Measurements from ENCODE around the gene MTF1. TPM values are rescaled to one million over a fixed set of nuclear protein-coding genes. Genes with fewer than 3 reads are reported as not detected.

Gene MTF1
- polyA plus RNA-seq, 1 donor from 2014 or later: 3.7 TPM

- Histone ChIP-seq H3F3A (ENCODE audit: insufficient read depth, low read length, poor library complexity, severe bottlenecking) (no peaks in the 10 kb centered on the region), H3K4me2 (ENCODE audit: low read length) (peak overlapping the region; percentile 81), H2AFZ (ENCODE audit: low read depth, low read length) (peak overlapping the region; percentile 22), H3K27ac (ENCODE audit: low read length) (peak overlapping the region; percentile 66), H3K9me3 (ENCODE audit: low read length) (no peaks in the 10 kb centered on the region), H3K9me2 (ENCODE audit: insufficient read depth, low read length) (no peaks in the 10 kb centered on the region), H3K4me3 (ENCODE audit: low read length) (peak overlapping the region; percentile 87), H3K9ac (ENCODE audit: low read length) (peak overlapping the region; percentile 75), H3K27me3 (ENCODE audit: insufficient read depth, low read depth, low read length) (peaks cover 88% of the 10 kb centered on the region), H3K79me2 (replicated peaks; ENCODE audit: insufficient read depth, low read length) (no peaks in the 10 kb centered on the region), H4K20me1 (ENCODE audit: insufficient read depth) (no peaks in the 10 kb centered on the region), H3K36me3 (ENCODE audit: insufficient read depth, low read length) (no peaks in the 10 kb centered on the region)
- TF ChIP-seq MXI1 (conservative IDR thresholded peaks at IDR 0.05; ENCODE audit: poor library complexity, severe bottlenecking) (no peak), POLR2AphosphoS5 (IDR thresholded peaks at IDR 0.05) (peak; percentile 22), SMC3 (conservative IDR thresholded peaks at IDR 0.05; ENCODE audit: poor library complexity) (no peak), REST (IDR thresholded peaks at IDR 0.05; ENCODE audit: borderline replicate concordance) (peak; percentile 97), TAF1 (IDR thresholded peaks at IDR 0.05; ENCODE audit: low read depth) (no peak)
These were observed 95.0 kb downstream of the MTF1 start for GRCh38 chr1:37764414-37764825.

- Histone ChIP-seq H3K9me2 (ENCODE audit: insufficient read depth, low read length) (no peaks in the 10 kb centered on the region), H3K27ac (ENCODE audit: low read length) (peak overlapping the region; percentile 66), H3K4me3 (ENCODE audit: low read length) (peak overlapping the region; percentile 87), H2AFZ (ENCODE audit: low read depth, low read length) (peak overlapping the region; percentile 22), H3K9ac (ENCODE audit: low read length) (peak overlapping the region; percentile 75), H3F3A (ENCODE audit: insufficient read depth, low read length, poor library complexity, severe bottlenecking) (no peaks in the 10 kb centered on the region), H3K36me3 (ENCODE audit: insufficient read depth, low read length) (no peaks in the 10 kb centered on the region), H4K20me1 (ENCODE audit: insufficient read depth) (no peaks in the 10 kb centered on the region), H3K4me2 (ENCODE audit: low read length) (peak overlapping the region; percentile 81), H3K79me2 (replicated peaks; ENCODE audit: insufficient read depth, low read length) (no peaks in the 10 kb centered on the region), H3K27me3 (ENCODE audit: insufficient read depth, low read depth, low read length) (peaks cover 88% of the 10 kb centered on the region), H3K9me3 (ENCODE audit: low read length) (no peaks in the 10 kb centered on the region)
- TF ChIP-seq EP300 (conservative IDR thresholded peaks at IDR 0.05; ENCODE audit: poor library complexity, severe bottlenecking) (no peak), SMC3 (conservative IDR thresholded peaks at IDR 0.05; ENCODE audit: poor library complexity) (peak; percentile 2), POLR2AphosphoS5 (IDR thresholded peaks at IDR 0.05) (no peak), TAF1 (IDR thresholded peaks at IDR 0.05; ENCODE audit: low read depth) (no peak), EZH2 (IDR thresholded peaks at IDR 0.05; ENCODE audit: borderline replicate concordance, insufficient read depth, low read length, poor library complexity, severe bottlenecking) (no peak)
- TF ChIP-seq, protein P1, sequence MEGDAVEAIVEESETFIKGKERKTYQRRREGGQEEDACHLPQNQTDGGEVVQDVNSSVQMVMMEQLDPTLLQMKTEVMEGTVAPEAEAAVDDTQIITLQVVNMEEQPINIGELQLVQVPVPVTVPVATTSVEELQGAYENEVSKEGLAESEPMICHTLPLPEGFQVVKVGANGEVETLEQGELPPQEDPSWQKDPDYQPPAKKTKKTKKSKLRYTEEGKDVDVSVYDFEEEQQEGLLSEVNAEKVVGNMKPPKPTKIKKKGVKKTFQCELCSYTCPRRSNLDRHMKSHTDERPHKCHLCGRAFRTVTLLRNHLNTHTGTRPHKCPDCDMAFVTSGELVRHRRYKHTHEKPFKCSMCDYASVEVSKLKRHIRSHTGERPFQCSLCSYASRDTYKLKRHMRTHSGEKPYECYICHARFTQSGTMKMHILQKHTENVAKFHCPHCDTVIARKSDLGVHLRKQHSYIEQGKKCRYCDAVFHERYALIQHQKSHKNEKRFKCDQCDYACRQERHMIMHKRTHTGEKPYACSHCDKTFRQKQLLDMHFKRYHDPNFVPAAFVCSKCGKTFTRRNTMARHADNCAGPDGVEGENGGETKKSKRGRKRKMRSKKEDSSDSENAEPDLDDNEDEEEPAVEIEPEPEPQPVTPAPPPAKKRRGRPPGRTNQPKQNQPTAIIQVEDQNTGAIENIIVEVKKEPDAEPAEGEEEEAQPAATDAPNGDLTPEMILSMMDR (IDR thresholded peaks at IDR 0.05; ENCODE audit: poor library complexity, severe bottlenecking): no peak
These were observed 95.5 kb downstream of the MTF1 start for GRCh38 chr1:37763791-37764413.

Measured in neural cell (in vitro differentiated cells).